Stomach (tissue), 9 donors: ENCODE results near the gene HTRA3. TPM values are rescaled to one million over a fixed set of nuclear protein-coding genes. Genes with fewer than 3 reads are reported as not detected.
A peak's percentile ranks its signal among the peaks of the same experiment; 100 is the strongest.

Source experiments
- DNase-seq, 2 donors: peaks; one replicate each; pipeline versions ENCODE4 v3.0.0 to v3.0.0-alpha.2; 2013 to 2019
- H3K27ac ChIP-seq, 5 donors: fragments of 200-600 bp in 4 of 5; sonication (generic) in 4 of 5; one replicate each; pipeline ENCODE4 v1.5.1; 2013 to 2019; ENCODE audit warnings: mild to moderate bottlenecking in 1 of 5, moderate library complexity in 1 of 5
- H3K27me3 ChIP-seq, 3 donors: fragments of 200-600 bp; sonication (generic); one replicate each; pipeline ENCODE4 v1.5.1; 2017 to 2019; ENCODE audit warnings: mixed run types in 1 of 3
- H3K36me3 ChIP-seq, 4 donors: fragments of 200-600 bp; sonication (generic); 1 replicate in 3 of 4; 2 replicates in 1 of 4; pipeline ENCODE4 v1.5.1; 2016 to 2019
- H3K4me1 ChIP-seq, 4 donors: fragments of 200-600 bp; sonication (generic); one replicate each; pipeline ENCODE4 v1.5.1; 2016 to 2019
- H3K4me3 ChIP-seq, 4 donors: fragments of 200-600 bp; sonication (generic) in 3 of 4; one replicate each; pipeline ENCODE4 v1.5.1; 2016 to 2019; ENCODE audit warnings: mild to moderate bottlenecking in 1 of 4
- H3K9me3 ChIP-seq, 4 donors: fragments of 200-600 bp; sonication (generic); one replicate each; pipeline ENCODE4 v1.5.1; 2016 to 2019
- EP300 ChIP-seq: sonication (generic); formaldehyde crosslinking; IDR thresholded peaks from one replicate; pipeline ENCODE4 v1.6.1; 2017; ENCODE audit warnings: antibody characterized with exemption
- POLR2A ChIP-seq, 4 donors: fragments of 450-650 bp; IDR thresholded peaks; one replicate each; pipeline ENCODE4 v1.6.1; 2016; ENCODE audit warnings: antibody characterized with exemption in 4 of 4, control low read depth in 2 of 4, mild to moderate bottlenecking in 1 of 4, moderate library complexity in 1 of 4
- POLR2AphosphoS5 ChIP-seq, 3 donors: sonication (generic); formaldehyde crosslinking; IDR thresholded peaks; one replicate each; pipeline ENCODE4 v1.6.1; 2016; ENCODE audit warnings: antibody characterized with exemption in 3 of 3
- WGBS, 5 donors: extraction: QIAGEN DNeasy Blood & Tissue Kit in 3 of 5; methylation state at CpG; one replicate each; pipeline versions ENCODE4 v1.1.5 to v1.1.7; 2013 to 2018; 5-methylcytosine and 5-hydroxymethylcytosine counted together
- intact Hi-C: fragments of 100-400 bp; cut with DNase I; formaldehyde crosslinking; loops from one replicate; pipeline ENCODE4 v1.15.1; 2023; ENCODE audit warnings: low total_unique reads
- polyA plus RNA-seq, 3 donors: library from polyadenylated mRNA; stranded (reverse); fragments of 200-250 nt; gene quantifications; one replicate each; pipeline ENCODE4 v1.2.3, GENCODE V29; 2013
- total RNA-seq, 5 donors: library from RNA; depleted of rRNA; stranded (reverse); fragments of >200 nt; gene quantifications; one replicate each; pipeline versions ENCODE4 v1.1.0 to v1.2.3, GENCODE V29; 2014 to 2016
- TF ChIP-seq, protein P1 (sequence below), 7 experiments: fragments of 450-650 bp in 4 of 7; fragments of 200-600 bp in 3 of 7; sonication (generic) in 3 of 7; IDR thresholded peaks; one replicate each; pipeline ENCODE4 v1.5.1; 2016 to 2019; ENCODE audit warnings: antibody characterized with exemption in 7 of 7, control low read depth in 2 of 7, mild to moderate bottlenecking in 1 of 7
- donor health status: healthy with polysubstance abuse.
- donor health status: Bipolar disorder and iron deficiency.
- donor health status: healthy.

The HTRA3 gene
- total and polyA plus RNA-seq, 8 donors, result 6.6 to 26.8 (median 15.9) TPM

DNA sequence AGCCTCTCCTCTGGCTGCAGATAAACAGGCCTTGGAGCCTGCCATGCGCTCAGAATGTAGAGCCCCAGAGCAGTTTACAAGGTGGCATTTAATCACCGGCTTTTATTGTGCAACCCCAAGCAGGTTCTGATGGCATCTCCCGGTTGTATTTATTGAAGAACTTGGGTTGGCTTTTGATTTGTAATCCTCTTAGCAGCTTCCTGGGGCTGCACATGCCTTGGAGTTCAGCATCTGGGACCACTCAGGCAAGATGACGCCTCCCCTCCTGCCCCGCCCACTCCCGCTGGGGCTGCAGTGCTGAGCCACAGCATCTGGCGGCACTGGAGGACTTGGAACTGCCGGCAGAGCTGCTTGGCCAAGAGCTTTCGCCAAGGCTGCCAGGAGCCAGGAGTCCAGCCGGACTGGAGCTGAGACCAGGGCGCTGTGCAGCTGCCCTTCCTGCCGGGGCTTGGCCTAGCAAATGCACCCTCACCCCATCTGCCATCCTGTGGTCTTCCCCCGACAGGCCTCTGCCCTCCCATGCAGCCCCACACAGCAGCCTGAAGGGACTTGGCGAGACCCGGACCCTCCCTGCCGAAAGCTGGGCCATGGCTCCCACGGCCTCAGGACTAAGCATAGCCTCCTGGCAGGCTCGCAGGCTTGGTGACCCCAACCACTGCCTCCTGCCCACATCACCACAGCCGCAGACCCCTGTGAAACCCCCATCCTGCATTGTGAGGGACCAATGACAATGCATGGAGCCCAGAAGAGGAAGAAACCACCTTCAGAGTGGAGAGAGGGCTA lies 5.4 kb downstream of the HTRA3 start:
- Histone ChIP-seq H3K36me3 (no peaks in the 10 kb centered on the region), H3K4me3 (no peak overlapping the region), H3K27ac (peak overlapping the region in 3 of 5 donors; percentile 49 to 85 (median 66)), H3K9me3 (no peaks in the 10 kb centered on the region), H3K4me1 (peaks cover 39 to 98% (median 77%) of the 10 kb centered on the region in 4 donors), H3K27me3 (peaks cover 0 to 15% (median 9%) of the 10 kb centered on the region in 3 donors)
- TF ChIP-seq, protein P1, sequence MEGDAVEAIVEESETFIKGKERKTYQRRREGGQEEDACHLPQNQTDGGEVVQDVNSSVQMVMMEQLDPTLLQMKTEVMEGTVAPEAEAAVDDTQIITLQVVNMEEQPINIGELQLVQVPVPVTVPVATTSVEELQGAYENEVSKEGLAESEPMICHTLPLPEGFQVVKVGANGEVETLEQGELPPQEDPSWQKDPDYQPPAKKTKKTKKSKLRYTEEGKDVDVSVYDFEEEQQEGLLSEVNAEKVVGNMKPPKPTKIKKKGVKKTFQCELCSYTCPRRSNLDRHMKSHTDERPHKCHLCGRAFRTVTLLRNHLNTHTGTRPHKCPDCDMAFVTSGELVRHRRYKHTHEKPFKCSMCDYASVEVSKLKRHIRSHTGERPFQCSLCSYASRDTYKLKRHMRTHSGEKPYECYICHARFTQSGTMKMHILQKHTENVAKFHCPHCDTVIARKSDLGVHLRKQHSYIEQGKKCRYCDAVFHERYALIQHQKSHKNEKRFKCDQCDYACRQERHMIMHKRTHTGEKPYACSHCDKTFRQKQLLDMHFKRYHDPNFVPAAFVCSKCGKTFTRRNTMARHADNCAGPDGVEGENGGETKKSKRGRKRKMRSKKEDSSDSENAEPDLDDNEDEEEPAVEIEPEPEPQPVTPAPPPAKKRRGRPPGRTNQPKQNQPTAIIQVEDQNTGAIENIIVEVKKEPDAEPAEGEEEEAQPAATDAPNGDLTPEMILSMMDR (IDR thresholded peaks at IDR 0.05), result peak in 1 of 7 experiments; percentile 11
- TF ChIP-seq POLR2AphosphoS5 (IDR thresholded peaks at IDR 0.05) (peak; percentile 65 to 87 (median 79)), POLR2A (IDR thresholded peaks at IDR 0.05) (no peak), EP300 (no peak)
- 29 to 65% (median 57%) methylated on average over 15 to 19 of the region's 19 CpGs for WGBS, 5 donors
- intact Hi-C loops, result no loop called here
- DNase-seq, result peak; percentile 53 to 95

DNA sequence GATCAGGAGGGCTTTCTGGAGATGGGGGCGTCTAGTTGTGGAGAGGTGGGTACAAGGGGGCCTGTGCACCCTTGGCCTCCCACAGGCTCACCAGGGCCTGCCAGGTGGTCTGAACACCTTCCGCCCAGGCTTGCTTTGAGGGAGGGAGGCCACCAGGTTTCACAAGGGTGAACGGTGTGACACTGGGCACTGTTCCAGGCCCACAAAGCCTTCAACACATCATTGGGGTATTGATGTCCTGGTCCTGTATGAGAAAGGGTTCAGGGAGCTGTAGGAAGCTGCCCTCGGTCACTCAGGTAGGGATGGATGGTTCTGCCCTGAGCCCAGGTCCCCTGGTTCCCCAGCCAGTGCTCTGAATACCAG lies 6.0 kb downstream of the HTRA3 start:
- no peak for TF ChIP-seq POLR2AphosphoS5 (IDR thresholded peaks at IDR 0.05)
- no peak for TF ChIP-seq POLR2A (IDR thresholded peaks at IDR 0.05)
- TF ChIP-seq EP300, result no peak
- TF ChIP-seq, protein P1 (IDR thresholded peaks at IDR 0.05), result no peak
- peak overlapping the region in 3 of 5 donors; percentile 4 to 85 (median 66) for H3K27ac ChIP-seq
- H3K9me3 ChIP-seq, result no peaks in the 10 kb centered on the region
- H3K4me1 ChIP-seq, result peaks cover 33 to 95% (median 72%) of the 10 kb centered on the region in 4 donors
- intact Hi-C loops, result no loop called here
- DNase-seq, result no peak
- no peaks in the 10 kb centered on the region for H3K36me3 ChIP-seq
- WGBS, 5 donors, result 72 to 83% (median 74%) methylated on average over 4 of the region's 4 CpGs
- peaks cover 0 to 9% (median 3%) of the 10 kb centered on the region in 3 donors for H3K27me3 ChIP-seq
- no peak overlapping the region for H3K4me3 ChIP-seq

GRCh38 chr4:8276358-8277240 lies 7.0 kb downstream of the HTRA3 start:
- TF ChIP-seq POLR2AphosphoS5 (IDR thresholded peaks at IDR 0.05), result no peak
- no peak for TF ChIP-seq EP300
- TF ChIP-seq, protein P1 (IDR thresholded peaks at IDR 0.05), result no peak
- no peak for TF ChIP-seq POLR2A (IDR thresholded peaks at IDR 0.05)
- Histone ChIP-seq H3K4me3 (no peak overlapping the region), H3K9me3 (no peaks in the 10 kb centered on the region), H3K27me3 (no peaks in the 10 kb centered on the region), H3K36me3 (no peaks in the 10 kb centered on the region), H3K4me1 (peaks cover 33 to 86% (median 69%) of the 10 kb centered on the region in 4 donors), H3K27ac (peak overlapping the region in 1 of 5 donors; percentile 85)
- intact Hi-C loops, result no loop called here
- 36 to 53% (median 43%) methylated on average over 20 to 24 of the region's 24 CpGs for WGBS, 5 donors
- peak; percentile 53 to 77 for DNase-seq

DNA sequence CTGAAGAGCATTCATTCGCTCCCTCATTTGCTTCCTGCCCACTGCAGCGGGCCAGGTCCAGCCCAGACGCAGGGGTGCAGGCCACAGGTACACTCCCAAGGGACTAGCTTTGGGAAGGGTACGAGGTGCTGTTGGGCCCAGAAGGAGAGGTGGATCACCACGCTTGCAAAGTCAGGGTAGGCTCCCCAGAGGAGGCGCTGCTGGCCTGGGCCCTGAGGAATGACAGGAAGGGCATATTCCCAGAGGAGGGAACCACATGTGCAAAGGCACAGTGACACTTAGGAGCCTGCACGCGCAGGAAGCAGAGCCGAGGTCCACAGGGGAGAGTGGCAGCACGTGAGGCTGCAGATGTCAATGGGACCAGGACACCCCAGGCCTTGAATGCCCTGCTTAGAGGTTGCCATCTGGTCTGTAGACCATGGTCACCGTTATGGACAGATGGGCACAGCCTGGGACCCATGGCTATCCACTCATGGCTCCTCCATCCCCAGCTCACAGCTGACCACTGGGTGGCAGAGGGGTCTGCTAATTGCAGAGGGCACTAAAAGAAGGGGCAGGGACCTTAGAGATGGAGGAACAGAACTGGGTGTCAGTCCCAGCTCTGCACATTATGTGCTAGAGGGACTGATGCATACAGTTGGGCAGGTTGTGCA lies 7.9 kb downstream of the HTRA3 start:
- no peak for DNase-seq
- intact Hi-C loops, result no loop called here
- no peaks in the 10 kb centered on the region for H3K27me3 ChIP-seq
- H3K9me3 ChIP-seq, result no peaks in the 10 kb centered on the region
- no peaks in the 10 kb centered on the region for H3K36me3 ChIP-seq
- H3K27ac ChIP-seq, result peak overlapping the region in 2 of 5 donors; percentile 19 to 85
- TF ChIP-seq EP300 (no peak), POLR2A (IDR thresholded peaks at IDR 0.05) (no peak), POLR2AphosphoS5 (IDR thresholded peaks at IDR 0.05) (no peak)
- TF ChIP-seq, protein P1 (IDR thresholded peaks at IDR 0.05), result no peak
- peaks cover 33 to 79% (median 61%) of the 10 kb centered on the region in 4 donors for H3K4me1 ChIP-seq
- WGBS, 5 donors, result 86 to 94% (median 88%) methylated on average over 7 to 11 of the region's 11 CpGs
- H3K4me3 ChIP-seq, result no peak overlapping the region
